Psoas muscle (tissue), 8 donors: Measurements from ENCODE around the gene SLC15A5. TPM values are rescaled to one million over a fixed set of nuclear protein-coding genes. Genes with fewer than 3 reads are reported as not detected.

Experiments
- ATAC-seq, 4 donors: fragments of 200-7000 bp; cut with Tn5 transposase; one replicate each; pipeline ENCODE4 v1.9.1; 2020; ENCODE audit warnings: moderate library complexity in 3 of 4, mild to moderate bottlenecking in 2 of 4
- DNase-seq, 2 donors: peaks; one replicate each; pipeline ENCODE4 v3.0.0-alpha.2; 2020
- H3K27ac ChIP-seq: fragments of 200-600 bp; one replicate; pipeline ENCODE4 v1.8.0; 2022
- H3K27me3 ChIP-seq, 3 donors: fragments of 200-600 bp in 1 of 3; one replicate each; pipeline versions ENCODE4 v1.6.1 to v1.8.0; 2013 to 2022; ENCODE audit warnings: low read length in 2 of 3, mild to moderate bottlenecking in 2 of 3, moderate library complexity in 1 of 3; ENCODE audit not compliant: insufficient read depth in 3 of 3
- H3K36me3 ChIP-seq, 2 donors: fragments of 200-600 bp in 1 of 2; one replicate each; pipeline versions ENCODE4 v1.6.1 to v1.8.0; 2013 to 2022; ENCODE audit warnings: low read depth in 1 of 2, mild to moderate bottlenecking in 1 of 2, moderate library complexity in 1 of 2; ENCODE audit not compliant: insufficient read depth in 1 of 2
- H3K4me1 ChIP-seq: fragments of 200-600 bp; one replicate; pipeline ENCODE4 v1.8.0; 2022
- H3K4me3 ChIP-seq: fragments of 200-600 bp; one replicate; pipeline ENCODE4 v1.8.0; 2022; ENCODE audit warnings: mild to moderate bottlenecking
- H3K9me3 ChIP-seq: fragments of 200-600 bp; one replicate; pipeline ENCODE4 v1.8.0; 2022
- WGBS, 3 donors: extraction: QIAGEN DNeasy Blood & Tissue Kit; methylation state at CpG; one replicate each; pipeline versions ENCODE4 v1.1.6 to v1.1.7; 2013; 5-methylcytosine and 5-hydroxymethylcytosine counted together
- intact Hi-C, 2 donors: fragments of 100-400 bp; cut with DNase I; formaldehyde crosslinking; loops; one replicate each; pipeline versions ENCODE4 v1.11.0 to v1.14.2; 2022
- polyA plus RNA-seq, 3 donors: library from polyadenylated mRNA; stranded (reverse); fragments of 200-250 nt; gene quantifications; one replicate each; pipeline ENCODE4 v1.2.3, GENCODE V29; 2013
- total RNA-seq, 4 donors: library from RNA; stranded (reverse); fragmentation: NEBNext Ultra II Directional in 2 of 4; extraction: Animal tissue kit (Norgen Biotek cat#: 25700) in 2 of 4; gene quantifications; one replicate each; pipeline versions ENCODE4 v1.2.1 to v1.2.4, GENCODE V29; 2021 to 2023
- TF ChIP-seq, protein P1 (sequence below): fragments of 200-600 bp; IDR thresholded peaks from one replicate; pipeline ENCODE4 v1.8.0; 2022; ENCODE audit warnings: antibody characterized with exemption
- donor health status: healthy with polysubstance abuse.
- donor health status: DM: no; HTN: no; CAD: no; lungs with moderate emphysema.
- donor health status: Bipolar disorder and iron deficiency.
- donor health status: healthy.
- donor health status: DM: yes; HTN: yes; CAD: no.
- donor health status: DM: no; HTN: no; CAD: no.
- donor health status: DM: no; HTN: no; CAD: no.
- donor health status: DM: yes; HTN: yes; CAD: no.

SLC15A5 gene
- total and polyA plus RNA-seq, 7 donors: not detected

DNA sequence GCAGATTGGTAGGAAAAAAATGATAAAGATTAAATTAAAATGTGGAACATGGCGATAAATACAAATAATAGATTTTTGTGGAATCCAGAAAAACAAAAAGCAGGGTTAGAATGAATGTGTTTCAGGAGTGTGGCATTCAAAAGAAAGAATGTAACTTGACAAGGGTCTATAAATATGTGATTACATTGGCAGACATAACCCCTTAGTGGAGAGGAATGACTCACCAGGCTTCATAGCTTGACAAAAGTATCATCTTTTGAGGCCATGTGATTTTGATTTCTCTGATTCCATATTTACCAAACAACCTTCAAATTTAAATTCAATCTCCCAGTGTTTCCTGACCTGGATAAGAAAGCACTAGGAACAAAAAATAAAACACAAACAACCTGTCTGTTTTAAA lies 45.5 kb upstream of the SLC15A5 start:
- Histone ChIP-seq H3K36me3 (no peaks in the 10 kb centered on the region), H3K4me1 (no peaks in the 10 kb centered on the region), H3K4me3 (no peak overlapping the region), H3K27me3 (no peaks in the 10 kb centered on the region), H3K9me3 (no peaks in the 10 kb centered on the region), H3K27ac (no peak overlapping the region)
- TF ChIP-seq, protein P1, sequence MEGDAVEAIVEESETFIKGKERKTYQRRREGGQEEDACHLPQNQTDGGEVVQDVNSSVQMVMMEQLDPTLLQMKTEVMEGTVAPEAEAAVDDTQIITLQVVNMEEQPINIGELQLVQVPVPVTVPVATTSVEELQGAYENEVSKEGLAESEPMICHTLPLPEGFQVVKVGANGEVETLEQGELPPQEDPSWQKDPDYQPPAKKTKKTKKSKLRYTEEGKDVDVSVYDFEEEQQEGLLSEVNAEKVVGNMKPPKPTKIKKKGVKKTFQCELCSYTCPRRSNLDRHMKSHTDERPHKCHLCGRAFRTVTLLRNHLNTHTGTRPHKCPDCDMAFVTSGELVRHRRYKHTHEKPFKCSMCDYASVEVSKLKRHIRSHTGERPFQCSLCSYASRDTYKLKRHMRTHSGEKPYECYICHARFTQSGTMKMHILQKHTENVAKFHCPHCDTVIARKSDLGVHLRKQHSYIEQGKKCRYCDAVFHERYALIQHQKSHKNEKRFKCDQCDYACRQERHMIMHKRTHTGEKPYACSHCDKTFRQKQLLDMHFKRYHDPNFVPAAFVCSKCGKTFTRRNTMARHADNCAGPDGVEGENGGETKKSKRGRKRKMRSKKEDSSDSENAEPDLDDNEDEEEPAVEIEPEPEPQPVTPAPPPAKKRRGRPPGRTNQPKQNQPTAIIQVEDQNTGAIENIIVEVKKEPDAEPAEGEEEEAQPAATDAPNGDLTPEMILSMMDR: no peak
- intact Hi-C loops: no loop called here
- WGBS, 3 donors: 92 to 96% (median 94%) methylated on average over 1 of the region's 1 CpG
- DNase-seq (no peak), ATAC-seq (no peak)

DNA sequence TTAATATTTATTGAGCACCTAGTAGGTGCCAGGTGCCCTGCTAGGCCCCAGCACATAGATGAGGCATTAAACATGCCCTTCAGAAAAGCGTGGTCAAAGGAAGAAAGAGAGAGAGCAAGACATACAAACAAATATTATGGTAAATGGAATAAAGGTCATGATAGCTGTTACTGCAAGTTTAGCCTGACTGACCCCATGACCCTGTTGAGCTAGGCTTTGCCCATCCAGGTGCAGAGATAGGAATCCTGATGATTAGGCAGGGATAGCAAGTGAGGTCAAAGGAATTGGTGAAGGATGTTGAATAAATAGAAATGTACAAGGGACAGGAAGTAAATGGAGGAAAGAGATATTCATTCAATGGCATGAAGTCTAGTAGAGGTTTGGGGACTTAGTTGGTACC lies 33.4 kb upstream of the SLC15A5 start:
- TF ChIP-seq, protein P1: no peak
- no peaks in the 10 kb centered on the region for H3K9me3 ChIP-seq
- H3K36me3 ChIP-seq: no peaks in the 10 kb centered on the region
- H3K27me3 ChIP-seq: peaks cover 0 to 3% (median 0%) of the 10 kb centered on the region in 3 donors
- H3K4me3 ChIP-seq: no peak overlapping the region
- DNase-seq: no peak
- no peak overlapping the region for H3K27ac ChIP-seq
- 66 to 80% (median 70%) methylated on average over 1 of the region's 1 CpG for WGBS, 3 donors
- no peak for ATAC-seq
- intact Hi-C loops: no loop called here
- no peaks in the 10 kb centered on the region for H3K4me1 ChIP-seq

GRCh38 chr12:16307856-16308475 lies 30.5 kb upstream of the SLC15A5 start:
- H3K4me1 ChIP-seq: no peaks in the 10 kb centered on the region
- WGBS, 3 donors: 15 to 33% (median 21%) methylated on average over 3 of the region's 3 CpGs
- H3K9me3 ChIP-seq: no peaks in the 10 kb centered on the region
- TF ChIP-seq, protein P1: no peak
- intact Hi-C loops: no loop called here
- H3K4me3 ChIP-seq: no peak overlapping the region
- no peaks in the 10 kb centered on the region for H3K27me3 ChIP-seq
- ATAC-seq (no peak), DNase-seq (no peak)
- no peaks in the 10 kb centered on the region for H3K36me3 ChIP-seq
- H3K27ac ChIP-seq: no peak overlapping the region

DNA sequence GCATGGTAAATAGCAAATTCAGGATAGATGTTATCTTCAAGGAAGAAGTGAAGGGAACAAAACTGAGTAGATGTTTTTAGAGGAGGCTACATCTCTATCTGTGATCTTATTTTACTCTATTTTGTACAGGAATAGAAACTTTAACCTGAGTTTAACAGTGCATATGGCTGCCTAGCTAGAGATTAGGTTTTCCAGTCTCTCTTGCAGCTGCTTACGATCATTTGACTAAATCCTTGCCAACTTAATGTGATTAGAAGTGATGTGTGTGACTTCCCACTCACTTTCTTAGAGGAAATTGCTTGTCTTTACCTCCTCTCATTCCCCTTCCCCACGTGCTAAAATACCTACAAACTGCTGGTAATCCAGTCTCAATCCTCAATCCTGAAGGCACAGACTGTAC lies 26.5 kb upstream of the SLC15A5 start:
- no peak for DNase-seq
- Histone ChIP-seq H3K36me3 (no peaks in the 10 kb centered on the region), H3K27ac (no peak overlapping the region), H3K27me3 (no peaks in the 10 kb centered on the region), H3K4me1 (no peaks in the 10 kb centered on the region), H3K9me3 (no peaks in the 10 kb centered on the region), H3K4me3 (no peak overlapping the region)
- TF ChIP-seq, protein P1: no peak
- 22 to 36% (median 26%) methylated on average over 2 of the region's 2 CpGs for WGBS, 3 donors
- intact Hi-C loops: no loop called here
- ATAC-seq: no peak

- intact Hi-C loops: no loop called here
- Histone ChIP-seq H3K4me1 (no peaks in the 10 kb centered on the region), H3K27me3 (peaks cover 0 to under 1% (median 0%) of the 10 kb centered on the region in 3 donors), H3K9me3 (no peaks in the 10 kb centered on the region), H3K4me3 (no peak overlapping the region), H3K27ac (no peak overlapping the region), H3K36me3 (no peaks in the 10 kb centered on the region)
- ATAC-seq (peak in 3 of 4 donors; percentile 45 to 63 (median 48)), DNase-seq (peak; percentile 50 to 72)
- TF ChIP-seq, protein P1: no peak
- WGBS, 3 donors: 74 to 79% (median 75%) methylated on average over 7 of the region's 7 CpGs
These were observed 23.3 kb upstream of the SLC15A5 start for GRCh38 chr12:16300736-16301135.
